ENCODE results near the gene ZNF117. TPM values are rescaled to one million over a fixed set of nuclear protein-coding genes. Genes with fewer than 3 reads are reported as not detected.

The ZNF117 gene
- total and polyA plus RNA-seq, 9 of the 15 experiments (the other 6 are each of a cell fraction or from before 2014, with no cell fraction given): 2.5 to 18.9 (median 14.1) TPM

DNA sequence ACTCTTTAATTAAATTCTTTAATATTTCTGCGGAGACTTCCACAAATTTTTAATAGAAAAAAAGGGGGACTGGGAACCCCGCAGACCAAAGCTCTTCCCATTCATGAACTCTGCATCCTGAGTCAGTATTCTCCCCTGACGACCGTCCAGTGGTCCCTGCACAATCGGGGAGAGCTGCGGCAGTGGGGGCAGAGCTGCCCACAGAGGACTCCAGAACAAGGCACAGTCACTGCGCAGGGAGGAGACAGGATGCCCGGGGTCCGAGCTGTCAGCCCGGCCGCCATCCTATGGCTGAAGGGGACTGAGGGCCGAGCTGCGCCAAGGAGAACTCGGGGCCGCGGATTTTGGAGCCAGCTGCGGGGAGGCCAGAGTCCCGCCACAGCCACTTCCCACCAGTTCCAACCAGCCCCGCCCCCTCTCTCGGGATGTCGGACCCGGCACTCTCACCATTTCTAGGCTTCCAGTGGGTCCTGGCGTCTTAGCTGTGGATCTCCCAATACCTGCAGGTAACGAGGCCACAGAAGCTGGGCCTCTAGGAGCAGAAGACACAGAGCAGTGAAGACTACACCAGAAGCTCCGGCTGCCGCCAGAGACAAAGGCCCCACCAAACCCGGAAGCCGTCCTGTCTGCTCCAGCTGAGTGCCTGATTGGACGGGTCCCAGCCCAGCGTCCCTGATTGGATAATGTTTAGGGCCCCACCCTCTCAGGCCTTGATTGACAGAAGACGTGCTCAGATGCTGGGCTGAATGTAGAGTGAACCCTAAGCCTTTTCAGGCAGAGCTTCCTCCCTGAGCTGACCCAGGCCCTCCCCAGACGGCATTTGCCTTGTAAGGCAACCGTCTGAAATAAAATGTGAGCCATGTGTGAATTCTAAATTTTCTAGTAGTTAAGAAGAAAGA is 15.5 kb upstream of the ZNF117 start, which contains the start of gene ERV3-1 (continued):
- TF ChIP-seq, protein P1, sequence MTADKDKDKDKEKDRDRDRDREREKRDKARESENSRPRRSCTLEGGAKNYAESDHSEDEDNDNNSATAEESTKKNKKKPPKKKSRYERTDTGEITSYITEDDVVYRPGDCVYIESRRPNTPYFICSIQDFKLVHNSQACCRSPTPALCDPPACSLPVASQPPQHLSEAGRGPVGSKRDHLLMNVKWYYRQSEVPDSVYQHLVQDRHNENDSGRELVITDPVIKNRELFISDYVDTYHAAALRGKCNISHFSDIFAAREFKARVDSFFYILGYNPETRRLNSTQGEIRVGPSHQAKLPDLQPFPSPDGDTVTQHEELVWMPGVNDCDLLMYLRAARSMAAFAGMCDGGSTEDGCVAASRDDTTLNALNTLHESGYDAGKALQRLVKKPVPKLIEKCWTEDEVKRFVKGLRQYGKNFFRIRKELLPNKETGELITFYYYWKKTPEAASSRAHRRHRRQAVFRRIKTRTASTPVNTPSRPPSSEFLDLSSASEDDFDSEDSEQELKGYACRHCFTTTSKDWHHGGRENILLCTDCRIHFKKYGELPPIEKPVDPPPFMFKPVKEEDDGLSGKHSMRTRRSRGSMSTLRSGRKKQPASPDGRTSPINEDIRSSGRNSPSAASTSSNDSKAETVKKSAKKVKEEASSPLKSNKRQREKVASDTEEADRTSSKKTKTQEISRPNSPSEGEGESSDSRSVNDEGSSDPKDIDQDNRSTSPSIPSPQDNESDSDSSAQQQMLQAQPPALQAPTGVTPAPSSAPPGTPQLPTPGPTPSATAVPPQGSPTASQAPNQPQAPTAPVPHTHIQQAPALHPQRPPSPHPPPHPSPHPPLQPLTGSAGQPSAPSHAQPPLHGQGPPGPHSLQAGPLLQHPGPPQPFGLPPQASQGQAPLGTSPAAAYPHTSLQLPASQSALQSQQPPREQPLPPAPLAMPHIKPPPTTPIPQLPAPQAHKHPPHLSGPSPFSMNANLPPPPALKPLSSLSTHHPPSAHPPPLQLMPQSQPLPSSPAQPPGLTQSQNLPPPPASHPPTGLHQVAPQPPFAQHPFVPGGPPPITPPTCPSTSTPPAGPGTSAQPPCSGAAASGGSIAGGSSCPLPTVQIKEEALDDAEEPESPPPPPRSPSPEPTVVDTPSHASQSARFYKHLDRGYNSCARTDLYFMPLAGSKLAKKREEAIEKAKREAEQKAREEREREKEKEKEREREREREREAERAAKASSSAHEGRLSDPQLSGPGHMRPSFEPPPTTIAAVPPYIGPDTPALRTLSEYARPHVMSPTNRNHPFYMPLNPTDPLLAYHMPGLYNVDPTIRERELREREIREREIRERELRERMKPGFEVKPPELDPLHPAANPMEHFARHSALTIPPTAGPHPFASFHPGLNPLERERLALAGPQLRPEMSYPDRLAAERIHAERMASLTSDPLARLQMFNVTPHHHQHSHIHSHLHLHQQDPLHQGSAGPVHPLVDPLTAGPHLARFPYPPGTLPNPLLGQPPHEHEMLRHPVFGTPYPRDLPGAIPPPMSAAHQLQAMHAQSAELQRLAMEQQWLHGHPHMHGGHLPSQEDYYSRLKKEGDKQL (CRISPR knock-in tag; IDR thresholded peaks at IDR 0.05; ENCODE audit: borderline replicate concordance): no peak
- TF ChIP-seq, protein P2, sequence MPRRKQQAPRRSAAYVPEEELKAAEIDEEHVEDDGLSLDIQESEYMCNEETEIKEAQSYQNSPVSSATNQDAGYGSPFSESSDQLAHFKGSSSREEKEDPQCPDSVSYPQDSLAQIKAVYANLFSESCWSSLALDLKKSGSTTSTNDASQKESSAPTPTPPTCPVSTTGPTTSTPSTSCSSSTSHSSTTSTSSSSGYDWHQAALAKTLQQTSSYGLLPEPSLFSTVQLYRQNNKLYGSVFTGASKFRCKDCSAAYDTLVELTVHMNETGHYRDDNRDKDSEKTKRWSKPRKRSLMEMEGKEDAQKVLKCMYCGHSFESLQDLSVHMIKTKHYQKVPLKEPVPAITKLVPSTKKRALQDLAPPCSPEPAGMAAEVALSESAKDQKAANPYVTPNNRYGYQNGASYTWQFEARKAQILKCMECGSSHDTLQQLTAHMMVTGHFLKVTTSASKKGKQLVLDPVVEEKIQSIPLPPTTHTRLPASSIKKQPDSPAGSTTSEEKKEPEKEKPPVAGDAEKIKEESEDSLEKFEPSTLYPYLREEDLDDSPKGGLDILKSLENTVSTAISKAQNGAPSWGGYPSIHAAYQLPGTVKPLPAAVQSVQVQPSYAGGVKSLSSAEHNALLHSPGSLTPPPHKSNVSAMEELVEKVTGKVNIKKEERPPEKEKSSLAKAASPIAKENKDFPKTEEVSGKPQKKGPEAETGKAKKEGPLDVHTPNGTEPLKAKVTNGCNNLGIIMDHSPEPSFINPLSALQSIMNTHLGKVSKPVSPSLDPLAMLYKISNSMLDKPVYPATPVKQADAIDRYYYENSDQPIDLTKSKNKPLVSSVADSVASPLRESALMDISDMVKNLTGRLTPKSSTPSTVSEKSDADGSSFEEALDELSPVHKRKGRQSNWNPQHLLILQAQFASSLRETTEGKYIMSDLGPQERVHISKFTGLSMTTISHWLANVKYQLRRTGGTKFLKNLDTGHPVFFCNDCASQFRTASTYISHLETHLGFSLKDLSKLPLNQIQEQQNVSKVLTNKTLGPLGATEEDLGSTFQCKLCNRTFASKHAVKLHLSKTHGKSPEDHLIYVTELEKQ (CRISPR knock-in tag; IDR thresholded peaks at IDR 0.05): no peak
- TF ChIP-seq ZBTB7A (IDR thresholded peaks at IDR 0.05; ENCODE audit: borderline replicate concordance, control insufficient read depth, low read depth, low read length): 0 out of 2 replicates have a peak, but pooled peaks have one; percentile 25
- peak in 1 of 2 experiments; percentile 95; a peak in 2 of 4 replicates for TF ChIP-seq SRF (CRISPR knock-in tag; IDR thresholded peaks at IDR 0.05)
- no peak for TF ChIP-seq SREBF1 (IDR thresholded peaks at IDR 0.05; ENCODE audit: borderline replicate concordance, low read depth, low read length)
- TF ChIP-seq DIDO1 (tag; IDR thresholded peaks at IDR 0.05; ENCODE audit: low read depth): no peak
- TF ChIP-seq, protein P3, sequence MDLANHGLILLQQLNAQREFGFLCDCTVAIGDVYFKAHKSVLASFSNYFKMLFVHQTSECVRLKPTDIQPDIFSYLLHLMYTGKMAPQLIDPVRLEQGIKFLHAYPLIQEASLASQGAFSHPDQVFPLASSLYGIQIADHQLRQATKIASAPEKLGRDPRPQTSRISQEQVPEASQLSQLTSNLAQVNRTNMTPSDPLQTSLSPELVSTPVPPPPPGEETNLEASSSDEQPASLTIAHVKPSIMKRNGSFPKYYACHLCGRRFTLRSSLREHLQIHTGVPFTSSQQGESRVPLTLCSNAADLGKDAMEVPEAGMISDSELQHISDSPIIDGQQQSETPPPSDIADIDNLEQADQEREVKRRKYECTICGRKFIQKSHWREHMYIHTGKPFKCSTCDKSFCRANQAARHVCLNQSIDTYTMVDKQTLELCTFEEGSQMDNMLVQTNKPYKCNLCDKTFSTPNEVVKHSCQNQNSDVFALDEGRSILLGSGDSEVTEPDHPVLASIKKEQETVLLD (IDR thresholded peaks at IDR 0.05): no peak
- peak; percentile 72 for TF ChIP-seq GABPA (tag; conservative IDR thresholded peaks at IDR 0.05; ENCODE audit: low read depth)
- TF ChIP-seq BRD4 (IDR thresholded peaks at IDR 0.05): no peak
- TF ChIP-seq ZKSCAN8 (CRISPR knock-in tag; IDR thresholded peaks at IDR 0.05): no peak
- TF ChIP-seq SP2 (IDR thresholded peaks at IDR 0.05; ENCODE audit: extremely low read depth, low read depth, low read length, poor library complexity, severe bottlenecking): peak; percentile 60
- TF ChIP-seq KDM4B (IDR thresholded peaks at IDR 0.05; ENCODE audit: borderline replicate concordance in 2 of 2, low read depth in 1 of 2): 0 out of 4 replicates have a peak, but pooled peaks of 1 of the 2 experiments have one; percentile 74

Measured in K562 (cell line).